Gastrocnemius medialis (tissue), 4 donors: ENCODE results near the gene C4BPA.

Experiments used
- POLR2A ChIP-seq, 2 donors: fragments of 450-650 bp; IDR thresholded peaks; one replicate each; pipeline ENCODE4 v1.6.1; 2017; ENCODE audit warnings: antibody characterized with exemption in 2 of 2, mild to moderate bottlenecking in 2 of 2, moderate library complexity in 2 of 2
- TF ChIP-seq, protein P1 (sequence below), 5 experiments: fragments of 450-650 bp in 3 of 5; fragments of 200-600 bp in 2 of 5; sonication (generic) in 2 of 5; IDR thresholded peaks in 4 of 5; conservative IDR thresholded peaks in 1 of 5; 1 replicate in 4 of 5; 2 replicates in 1 of 5; pipeline ENCODE4 v1.5.1; 2016 to 2019; ENCODE audit warnings: antibody characterized with exemption in 5 of 5, mild to moderate bottlenecking in 3 of 5, moderate library complexity in 3 of 5

DNA sequence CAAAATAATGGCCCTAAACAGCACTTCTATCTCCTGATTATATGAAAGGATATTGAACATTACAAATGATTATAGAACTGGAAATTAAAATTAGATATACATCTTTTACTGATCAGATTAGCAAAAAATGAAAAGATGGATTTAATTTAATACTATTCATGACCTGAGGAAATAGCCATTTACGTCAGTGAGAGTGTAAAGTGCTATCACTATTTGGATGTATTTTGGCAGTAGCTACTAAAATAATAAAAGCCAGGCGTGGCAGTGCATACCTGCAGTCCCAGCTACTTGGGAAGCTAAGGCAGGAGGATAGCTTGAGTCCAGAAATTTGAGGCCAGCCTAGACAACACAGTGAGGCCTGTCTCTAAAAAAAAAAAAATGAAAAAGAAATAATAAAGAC lies 10.1 kb upstream of the C4BPA start:
- TF ChIP-seq, protein P1, sequence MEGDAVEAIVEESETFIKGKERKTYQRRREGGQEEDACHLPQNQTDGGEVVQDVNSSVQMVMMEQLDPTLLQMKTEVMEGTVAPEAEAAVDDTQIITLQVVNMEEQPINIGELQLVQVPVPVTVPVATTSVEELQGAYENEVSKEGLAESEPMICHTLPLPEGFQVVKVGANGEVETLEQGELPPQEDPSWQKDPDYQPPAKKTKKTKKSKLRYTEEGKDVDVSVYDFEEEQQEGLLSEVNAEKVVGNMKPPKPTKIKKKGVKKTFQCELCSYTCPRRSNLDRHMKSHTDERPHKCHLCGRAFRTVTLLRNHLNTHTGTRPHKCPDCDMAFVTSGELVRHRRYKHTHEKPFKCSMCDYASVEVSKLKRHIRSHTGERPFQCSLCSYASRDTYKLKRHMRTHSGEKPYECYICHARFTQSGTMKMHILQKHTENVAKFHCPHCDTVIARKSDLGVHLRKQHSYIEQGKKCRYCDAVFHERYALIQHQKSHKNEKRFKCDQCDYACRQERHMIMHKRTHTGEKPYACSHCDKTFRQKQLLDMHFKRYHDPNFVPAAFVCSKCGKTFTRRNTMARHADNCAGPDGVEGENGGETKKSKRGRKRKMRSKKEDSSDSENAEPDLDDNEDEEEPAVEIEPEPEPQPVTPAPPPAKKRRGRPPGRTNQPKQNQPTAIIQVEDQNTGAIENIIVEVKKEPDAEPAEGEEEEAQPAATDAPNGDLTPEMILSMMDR (IDR thresholded peaks at IDR 0.05 in 4 of 5, conservative IDR thresholded peaks at IDR 0.05 in 1 of 5), result no peak
- TF ChIP-seq POLR2A (IDR thresholded peaks at IDR 0.05), result no peak
